Measurements from ENCODE around the gene LIME1. TPM values are rescaled to one million over a fixed set of nuclear protein-coding genes. Genes with fewer than 3 reads are reported as not detected.

Gene LIME1
- total RNA-seq, 2 donors from 2014 or later = 7.6 to 10.1 TPM

DNA sequence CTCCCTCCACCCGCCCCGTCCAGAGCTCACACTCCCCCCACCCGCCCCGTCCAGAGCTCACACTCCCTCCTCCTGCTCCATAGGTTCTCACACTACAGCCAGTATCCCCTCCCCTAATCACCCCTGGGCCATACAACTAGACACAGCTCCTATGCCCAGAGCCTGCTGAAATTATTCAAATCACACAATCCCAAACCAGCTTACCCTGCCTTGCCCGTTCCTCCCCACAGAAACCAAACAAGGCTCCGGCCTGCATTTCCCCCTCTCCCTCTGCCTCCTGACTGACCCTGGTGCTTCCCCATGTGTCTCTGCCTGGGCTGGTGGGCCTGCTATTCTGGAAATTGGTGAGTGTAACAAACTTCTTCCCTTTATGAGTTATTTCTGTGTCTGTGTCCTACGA, 21.7 kb downstream of the LIME1 start:
- peaks cover 18% of the 10 kb centered on the region for H3K36me3 ChIP-seq (ENCODE audit: control insufficient read depth, insufficient read depth, low read length)
- H3K9me3 ChIP-seq (ENCODE audit: control insufficient read depth, low read length) = no peaks in the 10 kb centered on the region
- no peak for DNase-seq
- Mint-ChIP-seq H3K9me3 (peaks cover 2% of the 10 kb centered on the region), H3K4me1 (peaks cover 2% of the 10 kb centered on the region), H3K36me3 (ENCODE audit: low read depth) (peaks cover 36% of the 10 kb centered on the region), H3K27me3 (ENCODE audit: insufficient read depth) (no peaks in the 10 kb centered on the region), H3K4me3 (no peak overlapping the region), H3K27ac (no peak overlapping the region)
- no peak overlapping the region for H3K4me3 ChIP-seq (ENCODE audit: low read length)
- WGBS, 2 experiments (ENCODE audit: insufficient coverage in 1 of 2, insufficient read length in 1 of 2) = 87 to 100% methylated on average over 3 to 5 of the region's 7 CpGs
- TF ChIP-seq, protein P1, sequence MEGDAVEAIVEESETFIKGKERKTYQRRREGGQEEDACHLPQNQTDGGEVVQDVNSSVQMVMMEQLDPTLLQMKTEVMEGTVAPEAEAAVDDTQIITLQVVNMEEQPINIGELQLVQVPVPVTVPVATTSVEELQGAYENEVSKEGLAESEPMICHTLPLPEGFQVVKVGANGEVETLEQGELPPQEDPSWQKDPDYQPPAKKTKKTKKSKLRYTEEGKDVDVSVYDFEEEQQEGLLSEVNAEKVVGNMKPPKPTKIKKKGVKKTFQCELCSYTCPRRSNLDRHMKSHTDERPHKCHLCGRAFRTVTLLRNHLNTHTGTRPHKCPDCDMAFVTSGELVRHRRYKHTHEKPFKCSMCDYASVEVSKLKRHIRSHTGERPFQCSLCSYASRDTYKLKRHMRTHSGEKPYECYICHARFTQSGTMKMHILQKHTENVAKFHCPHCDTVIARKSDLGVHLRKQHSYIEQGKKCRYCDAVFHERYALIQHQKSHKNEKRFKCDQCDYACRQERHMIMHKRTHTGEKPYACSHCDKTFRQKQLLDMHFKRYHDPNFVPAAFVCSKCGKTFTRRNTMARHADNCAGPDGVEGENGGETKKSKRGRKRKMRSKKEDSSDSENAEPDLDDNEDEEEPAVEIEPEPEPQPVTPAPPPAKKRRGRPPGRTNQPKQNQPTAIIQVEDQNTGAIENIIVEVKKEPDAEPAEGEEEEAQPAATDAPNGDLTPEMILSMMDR (conservative IDR thresholded peaks at IDR 0.05) = no peak
- H3K27me3 ChIP-seq (ENCODE audit: control insufficient read depth, insufficient read depth, low read length, poor library complexity, severe bottlenecking) = no peaks in the 10 kb centered on the region
- no peak overlapping the region for H3K9ac ChIP-seq (ENCODE audit: extremely low read depth, low read length, poor library complexity, severe bottlenecking)
- no peaks in the 10 kb centered on the region for H3K4me1 ChIP-seq (ENCODE audit: control insufficient read depth, insufficient read depth, low read length)
- no peak overlapping the region for H3K27ac ChIP-seq (ENCODE audit: low read depth, low read length)

DNA sequence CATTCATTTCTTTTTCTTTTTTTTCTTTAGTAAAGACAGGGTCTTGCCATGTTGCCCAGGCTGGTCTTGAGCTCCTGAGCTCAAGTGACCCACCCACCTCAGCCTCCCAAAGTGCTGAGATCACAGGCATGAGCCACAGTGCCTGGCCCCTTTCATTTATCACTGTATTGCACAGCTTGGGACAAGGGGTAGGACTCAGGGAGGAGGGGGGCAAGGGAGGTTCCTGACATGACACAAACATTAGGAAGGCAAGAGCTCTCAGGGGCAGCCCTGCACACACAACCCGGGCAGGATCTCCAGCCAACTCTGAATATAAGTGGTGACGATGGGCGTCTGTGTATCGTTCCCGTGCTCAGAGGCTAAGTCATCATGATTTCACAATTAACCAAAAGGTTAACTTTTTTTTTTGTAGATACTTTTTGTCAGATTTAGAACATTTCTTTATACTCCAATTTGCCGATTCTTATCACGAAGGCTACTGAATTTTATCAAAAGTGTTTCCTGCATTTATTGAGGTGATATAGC, 23.0 kb downstream of the LIME1 start:
- TF ChIP-seq, protein P1 (conservative IDR thresholded peaks at IDR 0.05) = no peak
- Mint-ChIP-seq H3K27me3 (ENCODE audit: insufficient read depth) (no peaks in the 10 kb centered on the region), H3K27ac (no peak overlapping the region), H3K9me3 (peaks cover 2% of the 10 kb centered on the region), H3K4me1 (no peaks in the 10 kb centered on the region), H3K36me3 (ENCODE audit: low read depth) (peaks cover 41% of the 10 kb centered on the region), H3K4me3 (no peak overlapping the region)
- H3K4me3 ChIP-seq (ENCODE audit: low read length) = no peak overlapping the region
- no peaks in the 10 kb centered on the region for H3K27me3 ChIP-seq (ENCODE audit: control insufficient read depth, insufficient read depth, low read length, poor library complexity, severe bottlenecking)
- no peak for DNase-seq
- no peak overlapping the region for H3K9ac ChIP-seq (ENCODE audit: extremely low read depth, low read length, poor library complexity, severe bottlenecking)
- peaks cover 21% of the 10 kb centered on the region for H3K36me3 ChIP-seq (ENCODE audit: control insufficient read depth, insufficient read depth, low read length)
- 92 to 93% methylated on average over 5 to 7 of the region's 7 CpGs for WGBS, 2 experiments (ENCODE audit: insufficient coverage in 1 of 2, insufficient read length in 1 of 2)
- no peaks in the 10 kb centered on the region for H3K4me1 ChIP-seq (ENCODE audit: control insufficient read depth, insufficient read depth, low read length)
- no peak overlapping the region for H3K27ac ChIP-seq (ENCODE audit: low read depth, low read length)
- H3K9me3 ChIP-seq (ENCODE audit: control insufficient read depth, low read length) = no peaks in the 10 kb centered on the region

DNA sequence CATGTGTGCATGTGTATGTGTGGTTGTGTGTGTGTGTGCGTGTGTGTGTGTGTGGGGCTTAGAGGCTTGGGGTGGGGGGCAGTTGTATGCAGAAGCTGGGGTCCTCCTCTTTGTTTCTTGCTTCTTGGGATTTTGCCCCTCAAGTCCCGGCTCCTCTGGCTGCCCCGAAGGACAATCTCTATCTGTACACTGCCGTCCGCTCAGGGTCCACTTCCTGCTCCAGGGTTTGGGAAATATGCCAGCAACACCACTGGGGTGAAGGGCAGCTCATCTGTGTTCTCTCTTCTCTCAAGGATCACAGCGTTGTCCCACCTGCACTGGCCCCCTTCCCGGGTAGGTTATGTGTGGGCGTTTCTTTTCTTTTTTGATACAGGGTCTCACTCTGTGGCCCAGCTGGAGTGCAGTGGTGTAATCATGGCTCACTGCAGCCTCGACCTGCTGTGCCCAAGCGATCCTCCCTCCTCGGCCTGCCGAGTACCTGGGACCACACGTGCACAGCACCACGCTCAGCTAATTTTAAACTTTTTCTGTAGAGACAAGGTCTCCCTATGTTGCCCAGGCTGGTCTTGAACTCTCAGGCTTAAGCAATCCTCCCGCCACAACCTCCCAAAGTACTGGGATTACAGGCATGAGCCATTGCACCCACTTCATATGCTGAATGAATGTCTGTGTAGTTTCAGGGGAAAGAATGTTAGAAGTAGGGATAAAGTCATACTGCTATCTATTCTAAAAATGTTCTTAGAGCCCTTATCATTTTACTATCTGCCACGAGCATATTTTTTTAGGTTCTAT, 28.8 kb downstream of the LIME1 start:
- DNase-seq = no peak
- no peak overlapping the region for H3K4me3 Mint-ChIP-seq
- no peaks in the 10 kb centered on the region for H3K4me1 ChIP-seq (ENCODE audit: control insufficient read depth, insufficient read depth, low read length)
- no peaks in the 10 kb centered on the region for H3K27me3 Mint-ChIP-seq (ENCODE audit: insufficient read depth)
- no peak overlapping the region for H3K9ac ChIP-seq (ENCODE audit: extremely low read depth, low read length, poor library complexity, severe bottlenecking)
- no peak overlapping the region for H3K27ac ChIP-seq (ENCODE audit: low read depth, low read length)
- H3K9me3 Mint-ChIP-seq = no peaks in the 10 kb centered on the region
- H3K36me3 Mint-ChIP-seq (ENCODE audit: low read depth) = peaks cover 49% of the 10 kb centered on the region
- no peaks in the 10 kb centered on the region for H3K9me3 ChIP-seq (ENCODE audit: control insufficient read depth, low read length)
- no peaks in the 10 kb centered on the region for H3K27me3 ChIP-seq (ENCODE audit: control insufficient read depth, insufficient read depth, low read length, poor library complexity, severe bottlenecking)
- no peaks in the 10 kb centered on the region for H3K4me1 Mint-ChIP-seq
- TF ChIP-seq, protein P1 (conservative IDR thresholded peaks at IDR 0.05) = no peak
- H3K36me3 ChIP-seq (ENCODE audit: control insufficient read depth, insufficient read depth, low read length) = peaks cover 23% of the 10 kb centered on the region
- H3K4me3 ChIP-seq (ENCODE audit: low read length) = no peak overlapping the region
- 95 to 97% methylated on average over 13 to 16 of the region's 16 CpGs for WGBS, 2 experiments (ENCODE audit: insufficient coverage in 1 of 2, insufficient read length in 1 of 2)
- H3K27ac Mint-ChIP-seq = no peak overlapping the region
